Mesothelial cell of epicardium (in vitro differentiated cells): ENCODE results near the gene EIF5A. TPM values are rescaled to one million over a fixed set of nuclear protein-coding genes. Genes with fewer than 3 reads are reported as not detected.
"Not testable (repeated sequence)": the region's sequence is repeated elsewhere in the genome, so short reads cannot be mapped to it uniquely, and the experiment has no call there.

ENCODE experiments used
- DNase-seq, 2 experiments: peaks; one replicate each; pipeline ENCODE4 v3.0.0; 2021; ENCODE audit warnings: low spot score in 2 of 2; ENCODE audit not compliant: unreplicated experiment in 2 of 2
- H3K27ac Mint-ChIP-seq: 2 replicates; pipeline ENCODE4 v1.8.0; 2021; ENCODE audit warnings: mixed read lengths
- H3K27me3 Mint-ChIP-seq: 2 replicates; pipeline ENCODE4 v1.8.0; 2021; ENCODE audit warnings: low read depth, mixed read lengths
- H3K36me3 Mint-ChIP-seq: 2 replicates; pipeline ENCODE4 v1.8.0; 2021; ENCODE audit warnings: mixed read lengths
- H3K4me1 Mint-ChIP-seq: 2 replicates; pipeline ENCODE4 v1.8.0; 2021; ENCODE audit warnings: mixed read lengths
- H3K4me3 Mint-ChIP-seq: 2 replicates; pipeline ENCODE4 v1.8.0; 2021; ENCODE audit warnings: mild to moderate bottlenecking, moderate library complexity, mixed read lengths
- H3K9me3 Mint-ChIP-seq: 2 replicates; pipeline ENCODE4 v1.8.0; 2021; ENCODE audit warnings: mixed read lengths
- CTCF ChIP-seq: fragments of 200-600 bp; sonication (generic); IDR thresholded peaks from one replicate; pipeline ENCODE4 v1.5.0; 2021; ENCODE audit warnings: antibody characterized with exemption; ENCODE audit not compliant: unreplicated experiment
- total RNA-seq: library from RNA; stranded (reverse); gene quantifications from 3 replicates; pipeline ENCODE4 v1.2.1, GENCODE V29; 2021

Gene EIF5A
- total RNA-seq, 1 donor from 2014 or later = 265 TPM

GRCh38 chr17:7334938-7335538 is 27.6 kb downstream of the EIF5A start:
- no peak overlapping the region for H3K27ac Mint-ChIP-seq
- TF ChIP-seq CTCF = no peak
- H3K9me3 Mint-ChIP-seq = no peaks in the 10 kb centered on the region
- H3K4me1 Mint-ChIP-seq = peaks cover 16% of the 10 kb centered on the region
- no peak for DNase-seq
- no peak overlapping the region for H3K4me3 Mint-ChIP-seq
- H3K36me3 Mint-ChIP-seq = no peaks in the 10 kb centered on the region
- no peaks in the 10 kb centered on the region for H3K27me3 Mint-ChIP-seq

GRCh38 chr17:7335765-7336164 is 28.3 kb downstream of the EIF5A start:
- H3K36me3 Mint-ChIP-seq, H3K27ac Mint-ChIP-seq, H3K27me3 Mint-ChIP-seq, DNase-seq, H3K9me3 Mint-ChIP-seq, H3K4me3 Mint-ChIP-seq: not testable (repeated sequence)
- H3K4me1 Mint-ChIP-seq = peaks cover 12% of the 10 kb centered on the region

GRCh38 chr17:7336240-7337175 is 29.1 kb downstream of the EIF5A start, which contains the start of gene ACAP1:
Gene ACAP1 (plus strand): TSS chr17:7336529. CDS start chr17:7336735, 206 bp downstream.
- DNase-seq = no peak
- Mint-ChIP-seq H3K36me3 (no peaks in the 10 kb centered on the region), H3K27ac (no peak within 1 kb of the TSS)

GRCh38 chr17:7337600-7337999 is 30.2 kb downstream of the EIF5A start:
- not testable (repeated sequence) for H3K4me1 Mint-ChIP-seq, H3K27ac Mint-ChIP-seq, DNase-seq

More at GRCh38 chr17:7336240-7337175, 29.1 kb downstream of the EIF5A start, which contains the start of gene ACAP1:
- peaks cover 3% of the 10 kb centered on the region for H3K27me3 Mint-ChIP-seq
- H3K9me3 Mint-ChIP-seq = no peaks in the 10 kb centered on the region
- peaks cover 11% of the 10 kb centered on the region for H3K4me1 Mint-ChIP-seq
- H3K4me3 Mint-ChIP-seq = no peak within 1 kb of the TSS
- no peak for TF ChIP-seq CTCF

GRCh38 chr17:7340179-7340578 is 32.8 kb downstream of the EIF5A start:
- no peaks in the 10 kb centered on the region for H3K9me3 Mint-ChIP-seq
- H3K4me1 Mint-ChIP-seq = no peaks in the 10 kb centered on the region
- H3K27ac Mint-ChIP-seq = no peak overlapping the region
- no peak overlapping the region for H3K4me3 Mint-ChIP-seq
- no peak for DNase-seq
- H3K36me3 Mint-ChIP-seq = no peaks in the 10 kb centered on the region
- no peak for TF ChIP-seq CTCF
- H3K27me3 Mint-ChIP-seq = peaks cover 8% of the 10 kb centered on the region

More at GRCh38 chr17:7337600-7337999, 30.2 kb downstream of the EIF5A start:
- H3K4me3 Mint-ChIP-seq, H3K36me3 Mint-ChIP-seq, H3K27me3 Mint-ChIP-seq, H3K9me3 Mint-ChIP-seq: not testable (repeated sequence)

- Mint-ChIP-seq H3K4me3 (no peak overlapping the region), H3K27ac (no peak overlapping the region)
Observed at GRCh38 chr17:7341842-7342241, 34.4 kb downstream of the EIF5A start.

More at GRCh38 chr17:7341842-7342241, 34.4 kb downstream of the EIF5A start:
- Mint-ChIP-seq H3K27me3 (peaks cover 8% of the 10 kb centered on the region), H3K4me1 (no peaks in the 10 kb centered on the region), H3K36me3 (no peaks in the 10 kb centered on the region), H3K9me3 (no peaks in the 10 kb centered on the region)
- no peak for TF ChIP-seq CTCF
- DNase-seq = no peak
